HEK293 (cell line): ENCODE results near the gene FAM237A.

Experiments
- CTCF ChIA-PET: fragments of 350-600 bp; formaldehyde crosslinking; extraction: SDS; loops from one replicate; lab custom pipeline; 2021; ENCODE audit warnings: antibody characterized with exemption; lab: Yijun Ruan, JAX
- POLR2A ChIA-PET: fragments of 300-600 bp; formaldehyde crosslinking; extraction: SDS; loops from one replicate; lab custom pipeline; 2020; ENCODE audit warnings: antibody characterized with exemption, inconsistent platforms; lab: Yijun Ruan, JAX
- H3K27ac ChIP-seq: fragments of 200-500 bp; sonication (Bioruptor generic); 2 replicates; pipeline ENCODE4 v1.5.1; 2014; ENCODE audit warnings: low read depth, low read length, control low read depth, inconsistent platforms; ENCODE audit errors: extremely low read depth
- H3K36me3 ChIP-seq, 2 experiments: fragments of 200-500 bp in 1 of 2; sonication (Bioruptor generic) in 1 of 2; 1 replicate in 1 of 2; 2 replicates in 1 of 2; pipeline ENCODE4 v1.5.1; 2014 to 2017; ENCODE audit warnings: inconsistent platforms in 2 of 2, low read length in 2 of 2; ENCODE audit not compliant: control insufficient read depth in 2 of 2, insufficient read depth in 1 of 2
- H3K4me1 ChIP-seq: fragments of 200-500 bp; sonication (Bioruptor generic); 2 replicates; pipeline ENCODE4 v1.5.1; 2014; ENCODE audit warnings: mild to moderate bottlenecking, low read length, inconsistent platforms; ENCODE audit not compliant: control insufficient read depth, insufficient read depth
- H3K4me3 ChIP-seq: 2 replicates; pipeline ENCODE4 v1.5.1; 2011; ENCODE audit warnings: low read depth, mild to moderate bottlenecking, control low read depth, low read length, moderate library complexity
- H3K9me3 ChIP-seq: fragments of 200-500 bp; sonication (Bioruptor generic); 2 replicates; pipeline ENCODE4 v1.5.1; 2014; ENCODE audit warnings: low read depth, low read length, inconsistent platforms; ENCODE audit not compliant: control insufficient read depth, insufficient read depth
- HIC1 ChIP-seq: fragments of 450-650 bp; formaldehyde crosslinking; IDR thresholded peaks from 2 replicates; pipeline ENCODE4 v1.5.1; 2016; ENCODE audit warnings: missing biosample characterization, missing genetic modification characterization
- REST ChIP-seq: fragments of 450-650 bp; formaldehyde crosslinking; IDR thresholded peaks from 2 replicates; pipeline ENCODE4 v1.5.1; 2016; ENCODE audit warnings: missing biosample characterization, missing genetic modification characterization
- ZBTB48 ChIP-seq: fragments of 450-650 bp; formaldehyde crosslinking; IDR thresholded peaks from 2 replicates; pipeline ENCODE4 v1.5.1; 2016; ENCODE audit warnings: missing biosample characterization, missing genetic modification characterization
- ZFHX2 ChIP-seq: fragments of 450-650 bp; formaldehyde crosslinking; conservative IDR thresholded peaks from 2 replicates; pipeline ENCODE4 v1.5.1; 2016; ENCODE audit warnings: missing biosample characterization, missing genetic modification characterization
- ZNF155 ChIP-seq: fragments of 450-650 bp; formaldehyde crosslinking; IDR thresholded peaks from 2 replicates; pipeline ENCODE4 v1.5.1; 2016; ENCODE audit warnings: missing biosample characterization, missing genetic modification characterization
- ZNF175 ChIP-seq: fragments of 450-650 bp; formaldehyde crosslinking; IDR thresholded peaks from 2 replicates; pipeline ENCODE4 v1.5.1; 2016; ENCODE audit warnings: missing biosample characterization, missing genetic modification characterization
- ZNF239 ChIP-seq: fragments of 450-650 bp; formaldehyde crosslinking; IDR thresholded peaks from 2 replicates; pipeline ENCODE4 v1.5.1; 2016; ENCODE audit warnings: missing biosample characterization, missing genetic modification characterization
- ZNF433 ChIP-seq: fragments of 450-650 bp; formaldehyde crosslinking; IDR thresholded peaks from 2 replicates; pipeline ENCODE4 v1.5.1; 2016; ENCODE audit warnings: missing biosample characterization, missing genetic modification characterization, low read depth
- ZNF501 ChIP-seq: fragments of 450-650 bp; formaldehyde crosslinking; IDR thresholded peaks from 2 replicates; pipeline ENCODE4 v1.5.1; 2016; ENCODE audit warnings: missing biosample characterization, missing genetic modification characterization
- ZNF529 ChIP-seq: fragments of 450-650 bp; formaldehyde crosslinking; IDR thresholded peaks from 2 replicates; pipeline ENCODE4 v1.5.1; 2017; ENCODE audit warnings: missing genetic modification characterization, missing biosample characterization; ENCODE audit not compliant: insufficient replicate concordance
- ZNF549 ChIP-seq: fragments of 450-650 bp; IDR thresholded peaks from 2 replicates; pipeline ENCODE4 v1.5.1; 2018; ENCODE audit warnings: missing biosample characterization, missing genetic modification characterization, mild to moderate bottlenecking, inconsistent platforms, moderate library complexity
- ZNF585B ChIP-seq: fragments of 450-650 bp; formaldehyde crosslinking; IDR thresholded peaks from 2 replicates; pipeline ENCODE4 v1.5.1; 2016; ENCODE audit warnings: missing biosample characterization, missing genetic modification characterization
- ZNF610 ChIP-seq: fragments of 450-650 bp; formaldehyde crosslinking; IDR thresholded peaks from 2 replicates; pipeline ENCODE4 v1.5.1; 2016; ENCODE audit warnings: missing biosample characterization, missing genetic modification characterization, borderline replicate concordance
- ZNF621 ChIP-seq: fragments of 450-650 bp; formaldehyde crosslinking; IDR thresholded peaks from 2 replicates; pipeline ENCODE4 v1.5.1; 2017; ENCODE audit warnings: missing biosample characterization, missing genetic modification characterization
- ZSCAN23 ChIP-seq: fragments of 450-650 bp; formaldehyde crosslinking; IDR thresholded peaks from 2 replicates; pipeline ENCODE4 v1.5.1; 2016; ENCODE audit warnings: missing biosample characterization, missing genetic modification characterization
- TF ChIP-seq, protein P1 (sequence below): fragments of 450-650 bp; formaldehyde crosslinking; IDR thresholded peaks from 2 replicates; pipeline ENCODE4 v1.5.1; 2016; ENCODE audit warnings: missing biosample characterization, missing genetic modification characterization
- TF ChIP-seq, protein P2 (sequence below): fragments of 450-650 bp; formaldehyde crosslinking; IDR thresholded peaks from 2 replicates; pipeline ENCODE4 v1.5.1; 2016; ENCODE audit warnings: missing biosample characterization, missing genetic modification characterization

FAM237A gene

DNA sequence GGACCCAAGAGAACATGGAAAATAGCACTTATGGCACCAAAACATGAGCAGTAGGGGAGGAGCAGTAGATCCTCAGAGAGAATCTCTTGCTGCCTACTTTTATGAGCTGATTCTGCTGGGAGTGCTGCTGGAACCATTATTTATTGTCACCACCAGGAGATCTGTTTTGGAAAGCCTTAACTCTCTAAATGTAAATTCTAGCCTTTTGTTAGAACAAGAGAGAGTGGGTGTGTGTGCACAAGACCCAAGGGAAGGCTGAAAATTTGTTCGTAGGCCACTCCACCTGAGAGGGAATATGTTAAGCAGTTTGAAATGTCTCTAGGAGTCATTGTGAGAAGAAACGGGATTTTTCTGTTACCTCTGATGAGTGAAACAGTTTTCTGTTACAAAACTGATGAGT, 16.2 kb upstream of the FAM237A start:
- H3K27ac ChIP-seq, result no peak overlapping the region
- no peak overlapping the region for H3K4me3 ChIP-seq
- CTCF ChIA-PET, result no interaction called here
- TF ChIP-seq ZNF433 (tag by site-specific recombination), result no peak
- no peak for TF ChIP-seq ZNF501 (tag by site-specific recombination)
- TF ChIP-seq ZSCAN23 (tag by site-specific recombination), result no peak
- no peak for TF ChIP-seq REST (tag by site-specific recombination)
- TF ChIP-seq ZBTB48 (tag by site-specific recombination), result no peak
- no peak for TF ChIP-seq ZFHX2
- TF ChIP-seq ZNF610, result no peak
- no peaks in the 10 kb centered on the region for H3K36me3 ChIP-seq
- H3K4me1 ChIP-seq, result no peaks in the 10 kb centered on the region
- POLR2A ChIA-PET, result no interaction called here
- H3K9me3 ChIP-seq, result no peaks in the 10 kb centered on the region

GRCh38 chr2:206627632-206628031, 14.7 kb upstream of the FAM237A start:
- POLR2A ChIA-PET, result no interaction called here
- Histone ChIP-seq H3K4me1 (no peaks in the 10 kb centered on the region), H3K9me3 (no peaks in the 10 kb centered on the region), H3K36me3 (no peaks in the 10 kb centered on the region), H3K27ac (no peak overlapping the region), H3K4me3 (no peak overlapping the region)
- CTCF ChIA-PET, result no interaction called here
- TF ChIP-seq ZNF155 (tag by site-specific recombination) (no peak), ZNF585B (tag by site-specific recombination) (no peak), ZNF175 (tag by site-specific recombination) (no peak)
- TF ChIP-seq, protein P1, sequence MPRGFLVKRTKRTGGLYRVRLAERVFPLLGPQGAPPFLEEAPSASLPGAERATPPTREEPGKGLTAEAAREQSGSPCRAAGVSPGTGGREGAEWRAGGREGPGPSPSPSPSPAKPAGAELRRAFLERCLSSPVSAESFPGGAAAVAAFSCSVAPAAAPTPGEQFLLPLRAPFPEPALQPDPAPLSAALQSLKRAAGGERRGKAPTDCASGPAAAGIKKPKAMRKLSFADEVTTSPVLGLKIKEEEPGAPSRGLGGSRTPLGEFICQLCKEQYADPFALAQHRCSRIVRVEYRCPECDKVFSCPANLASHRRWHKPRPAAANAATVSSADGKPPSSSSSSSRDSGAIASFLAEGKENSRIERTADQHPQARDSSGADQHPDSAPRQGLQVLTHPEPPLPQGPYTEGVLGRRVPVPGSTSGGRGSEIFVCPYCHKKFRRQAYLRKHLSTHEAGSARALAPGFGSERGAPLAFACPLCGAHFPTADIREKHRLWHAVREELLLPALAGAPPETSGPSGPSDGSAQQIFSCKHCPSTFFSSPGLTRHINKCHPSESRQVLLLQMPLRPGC, result no peak

DNA sequence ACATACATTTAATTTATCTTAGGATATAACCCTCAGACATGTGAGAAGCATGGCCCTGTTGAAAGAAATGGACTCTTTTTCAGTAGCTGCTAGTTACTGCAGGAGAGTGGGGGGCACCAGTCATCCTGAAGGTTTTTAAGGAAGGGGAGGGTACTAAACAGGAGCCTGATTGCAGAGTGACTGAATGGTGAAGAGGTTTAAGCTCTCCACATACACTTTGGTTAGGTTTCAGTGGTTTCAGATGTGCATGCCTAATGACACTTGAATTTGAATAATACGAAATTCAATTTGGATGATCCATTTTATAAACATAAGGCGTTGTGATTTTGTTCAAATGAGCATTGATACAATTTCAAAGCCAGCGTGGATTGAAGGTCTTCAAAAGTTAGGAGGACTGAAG, 10.9 kb upstream of the FAM237A start:
- H3K9me3 ChIP-seq, result no peaks in the 10 kb centered on the region
- no peak overlapping the region for H3K4me3 ChIP-seq
- ChIA-PET POLR2A (no interaction called here), CTCF (interaction anchor here (0.6 kb wide), 2 partner anchors 56 to 58 kb away, joined by 3 read pairs; no protein-coding TSS in a partner anchor)
- H3K4me1 ChIP-seq, result no peaks in the 10 kb centered on the region
- H3K27ac ChIP-seq, result no peak overlapping the region
- H3K36me3 ChIP-seq, result no peaks in the 10 kb centered on the region
- TF ChIP-seq, protein P2, sequence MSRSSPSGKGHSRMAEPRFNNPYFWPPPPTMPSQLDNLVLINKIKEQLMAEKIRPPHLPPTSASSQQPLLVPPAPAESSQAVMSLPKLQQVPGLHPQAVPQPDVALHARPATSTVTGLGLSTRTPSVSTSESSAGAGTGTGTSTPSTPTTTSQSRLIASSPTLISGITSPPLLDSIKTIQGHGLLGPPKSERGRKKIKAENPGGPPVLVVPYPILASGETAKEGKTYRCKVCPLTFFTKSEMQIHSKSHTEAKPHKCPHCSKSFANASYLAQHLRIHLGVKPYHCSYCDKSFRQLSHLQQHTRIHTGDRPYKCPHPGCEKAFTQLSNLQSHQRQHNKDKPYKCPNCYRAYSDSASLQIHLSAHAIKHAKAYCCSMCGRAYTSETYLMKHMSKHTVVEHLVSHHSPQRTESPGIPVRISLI, result no peak
- TF ChIP-seq ZNF549, result no peak
- no peak for TF ChIP-seq ZNF621 (tag by site-specific recombination)
- no peak for TF ChIP-seq HIC1 (tag by site-specific recombination)
- TF ChIP-seq ZNF239 (tag by site-specific recombination), result no peak
- TF ChIP-seq ZNF529 (tag by site-specific recombination), result no peak
